ENCODE measurements around the gene LRAT. TPM values are rescaled to one million over a fixed set of nuclear protein-coding genes. Genes with fewer than 3 reads are reported as not detected.
A peak's percentile ranks its signal among the peaks of the same experiment; 100 is the strongest.

Gene LRAT
- total RNA-seq, 1 experiment from 2014 or later = 1.7 TPM

DNA sequence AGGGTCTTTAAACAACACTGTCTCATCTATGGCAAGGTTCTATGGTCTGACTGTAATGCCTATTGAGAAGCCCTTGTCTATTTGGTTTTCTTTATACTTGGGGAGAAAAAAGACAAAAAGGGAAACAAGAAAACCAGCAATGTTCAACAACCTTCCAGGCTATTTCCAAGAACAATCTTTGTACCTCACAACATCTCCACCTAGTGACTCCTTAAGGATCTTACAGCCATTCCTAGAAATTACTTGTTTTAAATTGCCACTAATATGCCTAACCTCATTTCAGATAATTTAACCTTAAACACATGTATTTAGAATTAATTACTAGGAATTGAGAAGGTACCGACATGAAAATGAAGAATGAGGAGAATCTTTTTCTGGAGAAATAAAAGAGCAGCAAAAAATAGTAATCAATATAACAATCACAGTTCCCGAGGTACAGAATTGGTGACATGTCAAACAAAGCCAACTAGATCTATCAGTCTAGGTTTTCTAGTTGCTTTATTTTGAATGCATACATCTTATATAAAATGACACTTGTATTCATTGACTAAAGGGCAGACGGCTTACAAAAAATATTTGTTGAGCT lies 35.7 kb downstream of the LRAT start:
- ChIA-PET POLR2A (ENCODE audit: low non-redundant PET) (no interaction called here), CTCF (interaction anchor here (0.9 kb wide), 1 partner anchor 93 kb away, joined by 5 read pairs; no protein-coding TSS in a partner anchor)
- DNase-seq (ENCODE audit: low spot score) = peak; percentile 46
- TF ChIP-seq EZH2 (IDR thresholded peaks at IDR 0.05; ENCODE audit: borderline replicate concordance, low read depth, low read length, poor library complexity, severe bottlenecking) = no peak
- TF ChIP-seq, protein P1, sequence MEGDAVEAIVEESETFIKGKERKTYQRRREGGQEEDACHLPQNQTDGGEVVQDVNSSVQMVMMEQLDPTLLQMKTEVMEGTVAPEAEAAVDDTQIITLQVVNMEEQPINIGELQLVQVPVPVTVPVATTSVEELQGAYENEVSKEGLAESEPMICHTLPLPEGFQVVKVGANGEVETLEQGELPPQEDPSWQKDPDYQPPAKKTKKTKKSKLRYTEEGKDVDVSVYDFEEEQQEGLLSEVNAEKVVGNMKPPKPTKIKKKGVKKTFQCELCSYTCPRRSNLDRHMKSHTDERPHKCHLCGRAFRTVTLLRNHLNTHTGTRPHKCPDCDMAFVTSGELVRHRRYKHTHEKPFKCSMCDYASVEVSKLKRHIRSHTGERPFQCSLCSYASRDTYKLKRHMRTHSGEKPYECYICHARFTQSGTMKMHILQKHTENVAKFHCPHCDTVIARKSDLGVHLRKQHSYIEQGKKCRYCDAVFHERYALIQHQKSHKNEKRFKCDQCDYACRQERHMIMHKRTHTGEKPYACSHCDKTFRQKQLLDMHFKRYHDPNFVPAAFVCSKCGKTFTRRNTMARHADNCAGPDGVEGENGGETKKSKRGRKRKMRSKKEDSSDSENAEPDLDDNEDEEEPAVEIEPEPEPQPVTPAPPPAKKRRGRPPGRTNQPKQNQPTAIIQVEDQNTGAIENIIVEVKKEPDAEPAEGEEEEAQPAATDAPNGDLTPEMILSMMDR (conservative IDR thresholded peaks at IDR 0.05; ENCODE audit: low read depth, low read length) = peak; percentile 70
- Histone ChIP-seq H3K27me3 (replicated peaks; ENCODE audit: insufficient read depth, low read depth, low read length, poor library complexity) (no peaks in the 10 kb centered on the region), H3K36me3 (ENCODE audit: insufficient read depth, low read length, poor library complexity, severe bottlenecking) (no peaks in the 10 kb centered on the region), H3K4me3 (ENCODE audit: low read depth, low read length, poor library complexity, severe bottlenecking) (no peak overlapping the region), H3K9me3 (ENCODE audit: low read depth, low read length, poor library complexity, severe bottlenecking) (no peaks in the 10 kb centered on the region), H3K27ac (ENCODE audit: low read depth, low read length, poor library complexity, severe bottlenecking) (no peak overlapping the region), H3K4me1 (ENCODE audit: insufficient read depth, low read length, poor library complexity, severe bottlenecking) (no peaks in the 10 kb centered on the region)
- intact Hi-C loops (cut with micrococcal nuclease; ENCODE audit: unreplicated experiment) = loop anchor here (1.0 to 5.0 kb wide), 3 partner anchors 92 to 222 kb away; no protein-coding TSS in a partner anchor
- no TSS peak for BruUV-seq (replicated peaks)

DNA sequence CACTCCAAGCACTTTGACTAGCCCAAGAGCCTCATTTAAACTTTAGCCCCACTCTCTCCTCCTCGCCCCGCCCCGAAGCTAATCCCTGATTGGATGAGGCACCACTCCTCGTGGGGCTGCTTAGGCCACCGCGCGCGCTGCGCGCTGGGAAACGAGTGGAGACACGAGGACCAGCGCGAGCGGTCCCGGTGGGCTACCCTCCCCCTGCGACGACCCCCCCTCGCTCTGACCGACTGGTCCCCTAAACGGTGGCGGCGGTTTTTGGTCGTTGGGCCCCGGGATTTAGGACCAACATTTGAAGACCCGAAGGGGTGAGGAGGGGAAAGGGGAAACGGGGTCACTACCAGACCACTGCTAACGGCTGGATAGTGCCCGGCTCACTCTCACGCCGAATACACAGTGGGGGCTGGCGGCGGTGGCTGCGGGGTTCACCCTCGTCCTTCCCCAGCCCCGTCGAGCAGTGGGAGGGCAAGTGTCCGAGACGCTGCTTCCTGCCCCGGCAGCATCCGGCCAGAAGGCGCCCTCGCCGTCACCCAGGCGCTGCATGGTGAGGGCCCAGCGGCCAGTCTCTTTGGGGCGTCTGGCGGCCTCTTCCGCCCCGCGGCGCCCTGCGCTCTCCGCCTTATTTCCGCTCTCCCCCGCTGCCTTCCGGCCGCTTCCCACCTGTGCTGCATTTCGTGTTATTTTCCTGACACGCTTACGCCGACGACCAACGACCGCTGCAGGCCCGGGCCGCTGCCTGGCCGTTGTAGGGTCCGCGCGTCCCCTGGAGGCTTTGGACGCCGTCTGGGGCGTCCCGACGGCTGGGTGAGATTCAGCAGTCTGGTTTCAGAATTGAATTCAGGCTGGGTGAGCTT lies 37.6 kb downstream of the LRAT start, which contains the start of gene RBM46:
Gene RBM46, plus strand, starts transcription at position 147 of the 857 bp plus-strand sequence. CDS start 15,481 bp downstream, outside the sequence.
- no peak for DNase-seq (ENCODE audit: low spot score)
- no peaks in the 10 kb centered on the region for H3K9me3 ChIP-seq (ENCODE audit: low read depth, low read length, poor library complexity, severe bottlenecking)
- no peaks in the 10 kb centered on the region for H3K27me3 ChIP-seq (replicated peaks; ENCODE audit: insufficient read depth, low read depth, low read length, poor library complexity)
- no peaks in the 10 kb centered on the region for H3K4me1 ChIP-seq (ENCODE audit: insufficient read depth, low read length, poor library complexity, severe bottlenecking)
- TF ChIP-seq, protein P1 (conservative IDR thresholded peaks at IDR 0.05; ENCODE audit: low read depth, low read length) = no peak
- TF ChIP-seq EZH2 (IDR thresholded peaks at IDR 0.05; ENCODE audit: borderline replicate concordance, low read depth, low read length, poor library complexity, severe bottlenecking) = no peak
- no TSS peak for BruUV-seq (replicated peaks)
- H3K4me3 ChIP-seq (ENCODE audit: low read depth, low read length, poor library complexity, severe bottlenecking) = no peak within 1 kb of the TSS
- H3K36me3 ChIP-seq (ENCODE audit: insufficient read depth, low read length, poor library complexity, severe bottlenecking) = no peaks in the 10 kb centered on the region
- H3K27ac ChIP-seq (ENCODE audit: low read depth, low read length, poor library complexity, severe bottlenecking) = no peak within 1 kb of the TSS
- intact Hi-C loops (cut with micrococcal nuclease; ENCODE audit: unreplicated experiment) = no loop called here
- ChIA-PET CTCF (interaction anchor here (1.2 kb wide), 1 partner anchor 95 kb away, joined by 5 read pairs; no protein-coding TSS in a partner anchor), POLR2A (ENCODE audit: low non-redundant PET) (no interaction called here)

DNA sequence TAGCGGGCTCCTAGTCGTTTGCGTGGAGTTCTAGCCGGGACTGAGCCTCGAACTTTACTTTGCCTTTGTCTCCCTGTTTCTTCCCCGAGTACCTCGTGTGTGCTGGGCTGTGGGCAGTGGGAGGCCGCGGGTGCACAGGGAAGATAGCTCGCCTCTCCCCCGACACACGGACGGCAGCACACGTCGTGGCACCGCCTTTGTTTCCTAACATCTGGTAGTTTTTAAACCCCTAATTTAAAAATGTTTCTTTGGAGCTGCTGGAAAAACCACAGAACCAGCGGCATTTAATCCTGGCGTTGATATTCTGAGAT lies 38.1 kb downstream of the LRAT start:
- H3K36me3 ChIP-seq (ENCODE audit: insufficient read depth, low read length, poor library complexity, severe bottlenecking) = no peaks in the 10 kb centered on the region
- H3K9me3 ChIP-seq (ENCODE audit: low read depth, low read length, poor library complexity, severe bottlenecking) = no peaks in the 10 kb centered on the region
- H3K27me3 ChIP-seq (replicated peaks; ENCODE audit: insufficient read depth, low read depth, low read length, poor library complexity) = no peaks in the 10 kb centered on the region
- no peak overlapping the region for H3K4me3 ChIP-seq (ENCODE audit: low read depth, low read length, poor library complexity, severe bottlenecking)
- BruUV-seq (replicated peaks) = no TSS peak
- no peaks in the 10 kb centered on the region for H3K4me1 ChIP-seq (ENCODE audit: insufficient read depth, low read length, poor library complexity, severe bottlenecking)
- TF ChIP-seq, protein P1 (conservative IDR thresholded peaks at IDR 0.05; ENCODE audit: low read depth, low read length) = no peak
- no peak for TF ChIP-seq EZH2 (IDR thresholded peaks at IDR 0.05; ENCODE audit: borderline replicate concordance, low read depth, low read length, poor library complexity, severe bottlenecking)
- intact Hi-C loops (cut with micrococcal nuclease; ENCODE audit: unreplicated experiment) = no loop called here
- H3K27ac ChIP-seq (ENCODE audit: low read depth, low read length, poor library complexity, severe bottlenecking) = no peak overlapping the region
- DNase-seq (ENCODE audit: low spot score) = no peak
- CTCF ChIA-PET = interaction anchor here (0.5 kb wide), 1 partner anchor 140 kb away, joined by 3 read pairs; no protein-coding TSS in a partner anchor
- POLR2A ChIA-PET (ENCODE audit: low non-redundant PET) = no interaction called here

Other genes starting within 250 kb of the LRAT start
- gene PLRG1, start 193.6 kb upstream of the LRAT start, total RNA-seq (2021) = 116 and 117 TPM in 2 replicates
- not detected in 2 replicates for gene FGB, start 181.0 kb upstream of the LRAT start, total RNA-seq (2021)
- not detected in 2 replicates for gene FGA, start 153.3 kb upstream of the LRAT start, total RNA-seq (2021)
- not detected in 2 replicates for gene FGG, start 131.3 kb upstream of the LRAT start, total RNA-seq (2021)
- 0.24 TPM in 1 of 2 replicates, not detected in the other for gene RBM46, start 37.3 kb downstream of the LRAT start, total RNA-seq (2021)